ENCODE data around the gene SPOP.
A peak's percentile ranks its signal among the peaks of the same experiment; 100 is the strongest.

Gene SPOP

DNA sequence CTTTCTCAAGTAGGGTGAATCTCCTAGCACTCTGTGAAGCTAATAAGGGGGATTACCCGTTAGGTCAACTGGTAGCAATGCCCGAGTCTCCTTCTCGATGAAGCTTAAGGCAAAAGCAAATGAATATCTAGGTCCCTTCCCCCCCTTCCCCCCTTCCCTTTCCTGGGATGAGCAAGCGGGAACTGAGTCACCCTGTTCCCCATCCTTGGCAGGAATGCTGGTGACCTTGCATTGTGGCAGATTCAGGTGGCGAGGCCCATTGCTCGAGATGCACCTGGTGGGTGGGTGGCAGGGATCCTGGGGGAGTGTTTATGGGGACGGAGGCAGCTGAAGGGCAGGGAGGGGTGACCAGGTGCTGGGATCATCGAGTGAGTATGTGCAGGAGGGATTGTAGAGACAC, 95.1 kb downstream of the SPOP start:
- DNase-seq = no peak

DNA sequence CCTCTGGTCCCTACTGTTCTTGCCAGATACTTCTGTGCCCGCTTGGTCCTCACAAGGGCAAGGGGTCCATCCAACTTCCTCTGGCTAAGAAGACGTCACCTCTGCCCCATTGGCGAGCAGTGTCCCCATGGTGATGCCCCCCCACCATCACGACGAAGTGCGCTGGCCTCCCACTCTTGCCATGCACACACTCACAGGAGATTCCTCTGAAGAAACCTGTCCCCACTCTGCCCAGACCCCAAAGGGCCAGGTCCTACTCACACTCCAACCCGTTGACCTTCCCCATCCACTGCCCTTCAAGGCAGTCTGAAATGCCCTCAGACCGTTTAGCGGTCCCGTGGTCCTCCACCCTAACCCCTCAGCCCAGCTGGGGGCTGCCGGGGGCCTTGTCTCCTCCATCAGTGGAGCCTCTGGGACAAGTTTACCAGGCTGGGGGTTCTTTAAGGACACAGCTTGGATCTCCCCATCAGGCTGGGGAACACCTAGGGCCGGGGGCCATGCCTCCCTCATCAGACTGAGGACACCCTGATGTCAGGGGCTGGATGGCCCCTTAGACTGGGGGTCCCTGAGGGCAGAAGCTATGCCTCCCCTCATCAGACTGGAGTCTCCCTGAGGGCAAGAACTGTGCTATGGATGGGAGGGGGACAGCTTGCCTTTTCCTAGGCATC, 95.7 kb downstream of the SPOP start:
- DNase-seq = no peak

- no peak for DNase-seq
These were observed 96.3 kb downstream of the SPOP start for GRCh38 chr17:49581648-49581998.

DNA sequence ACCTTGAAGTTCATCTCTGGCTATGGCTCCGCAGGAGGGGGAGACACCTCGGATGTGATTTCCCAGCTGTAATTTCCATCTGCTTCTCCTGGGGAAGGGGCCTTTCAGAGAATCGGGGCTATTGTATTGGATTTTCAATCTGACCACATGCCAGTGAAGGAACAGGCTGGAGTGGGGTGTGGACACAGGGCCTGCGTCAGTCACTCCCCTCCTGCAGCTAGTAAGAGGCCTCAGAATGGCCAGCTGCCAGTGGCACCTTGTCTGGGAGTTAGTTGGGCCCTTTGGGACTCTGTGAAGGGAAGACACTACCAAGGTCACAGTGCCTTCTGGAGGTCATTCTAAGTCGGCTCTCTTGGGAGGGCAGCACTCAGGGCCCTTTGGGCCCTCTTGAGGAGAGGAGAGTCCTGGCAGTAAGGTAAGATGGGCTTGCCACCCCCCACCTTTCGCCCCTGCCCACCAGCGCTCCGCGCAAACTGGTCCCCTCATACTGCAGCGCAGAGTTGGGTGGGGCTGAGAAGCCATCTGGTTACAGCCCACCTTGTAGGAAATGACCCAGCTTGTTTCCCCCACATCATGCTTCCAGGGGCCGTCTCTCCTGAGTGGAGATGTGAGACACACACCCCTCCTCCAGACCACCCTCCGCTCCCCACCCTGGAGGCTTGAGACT, 96.8 kb downstream of the SPOP start:
- no peak for DNase-seq

- no peak for DNase-seq
These were observed 97.7 kb downstream of the SPOP start for GRCh38 chr17:49580055-49580721.

DNA sequence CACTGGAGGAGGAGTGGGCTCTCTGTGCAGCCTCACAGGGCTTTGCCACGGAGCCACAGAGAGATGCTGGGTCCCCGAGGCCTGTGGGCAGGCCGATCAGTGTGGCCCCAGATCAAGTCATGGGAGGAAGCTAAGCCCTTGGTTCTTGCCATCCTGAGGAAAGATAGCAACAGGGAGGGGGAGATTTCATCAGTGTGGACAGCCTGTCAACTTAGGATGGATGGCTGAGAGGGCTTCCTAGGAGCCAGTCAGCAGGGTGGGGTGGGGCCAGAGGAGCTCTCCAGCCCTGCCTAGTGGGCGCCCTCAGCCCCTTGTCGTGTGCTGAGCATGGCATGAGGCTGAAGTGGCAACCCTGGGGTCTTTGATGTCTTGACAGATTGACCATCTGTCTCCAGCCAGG, 98.4 kb downstream of the SPOP start:
- no peak for DNase-seq

GRCh38 chr17:49578952-49579500, 98.9 kb downstream of the SPOP start:
- no peak for DNase-seq

DNA sequence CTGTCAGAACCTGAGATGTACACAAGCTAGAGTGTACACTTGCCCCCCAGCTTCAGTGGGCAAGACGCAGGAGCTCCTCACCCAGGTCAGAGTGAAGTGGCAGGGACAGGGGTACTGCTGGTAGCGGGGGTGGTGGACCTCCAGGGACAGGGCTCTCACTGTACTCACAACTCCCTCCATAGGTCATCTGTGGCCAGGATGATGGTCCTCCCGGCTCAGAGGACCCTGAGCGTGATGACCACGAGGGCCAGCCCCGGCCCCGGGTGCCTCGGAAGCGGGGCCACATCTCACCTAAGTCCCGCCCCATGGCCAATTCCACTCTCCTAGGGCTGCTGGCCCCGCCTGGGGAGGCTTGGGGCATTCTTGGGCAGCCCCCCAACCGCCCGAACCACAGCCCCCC, 99.5 kb downstream of the SPOP start:
- DNase-seq = no peak

DNA sequence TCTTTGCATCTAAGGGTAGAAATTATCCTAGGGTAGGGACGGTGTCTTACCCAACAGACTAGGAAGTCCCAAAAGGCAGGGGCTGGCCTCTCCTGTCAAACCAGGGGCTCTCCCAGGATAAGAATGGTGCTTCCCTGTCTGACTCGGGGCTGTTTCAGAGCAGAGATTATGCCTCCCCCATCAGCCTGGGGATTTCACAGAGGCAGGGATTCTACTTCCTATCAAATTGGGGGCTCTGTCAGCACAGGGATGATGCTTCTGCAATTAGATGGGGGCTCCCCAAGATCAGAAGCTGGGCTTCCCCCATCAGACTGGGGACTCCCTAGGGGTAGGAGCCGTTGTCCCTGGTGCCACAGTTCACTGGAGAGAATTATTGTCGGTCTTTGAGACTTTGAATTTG, 99.9 kb downstream of the SPOP start:
- DNase-seq = no peak

GRCh38 chr17:49577650-49577934, 100.3 kb downstream of the SPOP start:
- no peak for DNase-seq

GRCh38 chr17:49576917-49577649, 100.8 kb downstream of the SPOP start:
- DNase-seq = no peak

DNA sequence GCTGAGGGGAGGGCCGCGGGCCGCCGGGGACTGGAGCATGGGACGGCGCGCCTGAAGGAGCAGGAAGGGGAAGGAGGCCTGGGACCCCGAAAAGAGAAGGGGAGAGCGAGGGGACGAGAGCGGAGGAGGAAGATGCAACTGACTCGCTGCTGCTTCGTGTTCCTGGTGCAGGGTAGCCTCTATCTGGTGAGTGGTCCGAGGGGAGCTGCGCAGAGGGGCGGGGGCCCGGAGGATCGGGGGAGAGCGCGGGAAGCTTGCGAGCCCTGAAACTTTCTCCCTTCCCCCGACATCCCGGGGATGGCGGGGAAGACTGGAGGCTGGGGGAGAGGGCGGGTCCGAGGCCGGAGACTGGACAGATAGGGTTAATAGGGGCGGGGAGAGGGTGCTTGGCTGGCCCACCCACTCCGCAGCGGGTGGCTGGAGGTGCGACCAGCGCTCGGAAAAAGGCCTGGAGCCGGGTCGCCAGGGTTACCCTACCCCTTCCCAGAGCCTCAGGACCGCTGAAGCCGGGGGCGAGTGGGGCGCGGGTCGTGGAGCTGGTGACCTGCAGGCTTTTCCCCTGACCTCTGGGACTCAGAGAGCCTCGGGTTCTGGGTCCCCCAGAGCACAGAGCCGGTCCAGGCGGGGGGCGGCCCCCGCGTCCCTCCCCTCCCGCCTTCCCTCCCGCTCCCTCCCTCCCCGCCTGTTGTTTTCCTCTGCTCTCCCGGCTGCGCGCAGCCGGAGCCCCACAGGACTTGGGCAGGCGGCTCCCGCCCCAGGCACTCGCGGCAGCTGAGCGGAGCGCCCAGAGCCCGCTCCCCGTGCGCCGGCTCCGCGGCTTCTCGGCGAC, 101.6 kb downstream of the SPOP start:
- DNase-seq = no peak

GRCh38 chr17:49575679-49576087, 102.2 kb downstream of the SPOP start, which contains the start of gene NXPH3:
Gene NXPH3 (plus strand): TSS chr17:49575871. CDS start chr17:49576220, 349 bp downstream.
- peak; percentile 76 for DNase-seq

GRCh38 chr17:49574945-49575678, 102.8 kb downstream of the SPOP start:
- DNase-seq = no peak

- DNase-seq = no peak
These were observed 103.5 kb downstream of the SPOP start for GRCh38 chr17:49574323-49574781.

- no peak for DNase-seq
These were observed 104.2 kb downstream of the SPOP start for GRCh38 chr17:49573510-49574322.

DNA sequence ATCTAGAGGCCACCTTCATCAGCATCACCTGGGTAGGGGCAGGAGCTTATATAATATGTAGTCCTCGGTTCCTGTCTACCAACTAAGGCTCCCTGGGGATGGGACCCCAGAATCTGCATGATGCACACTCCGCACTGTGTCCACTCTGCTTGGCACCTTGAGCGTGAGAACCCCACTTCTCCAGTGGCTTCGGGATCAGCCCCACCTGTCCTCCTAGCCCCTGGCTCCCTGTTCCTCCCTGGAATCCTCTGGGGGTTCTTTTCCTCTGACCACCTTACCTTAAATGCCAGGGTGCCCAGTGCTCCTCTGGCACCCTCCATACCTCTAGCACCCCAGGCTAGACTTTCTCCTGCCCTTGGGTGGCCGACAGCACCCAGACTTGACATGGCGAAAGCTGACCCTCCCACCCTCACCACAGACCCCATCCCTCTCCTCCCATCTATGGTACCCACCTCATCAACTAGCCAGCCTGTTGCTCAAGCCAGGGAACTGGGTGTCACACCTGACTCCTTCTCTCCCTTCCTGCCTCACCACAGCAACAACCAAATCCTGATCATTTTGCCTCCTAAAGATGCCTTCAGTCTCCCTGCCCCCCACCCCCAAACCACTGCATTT, 105.0 kb downstream of the SPOP start:
- DNase-seq = no peak

- DNase-seq = no peak
These were observed 105.7 kb downstream of the SPOP start for GRCh38 chr17:49572226-49572625.

DNA sequence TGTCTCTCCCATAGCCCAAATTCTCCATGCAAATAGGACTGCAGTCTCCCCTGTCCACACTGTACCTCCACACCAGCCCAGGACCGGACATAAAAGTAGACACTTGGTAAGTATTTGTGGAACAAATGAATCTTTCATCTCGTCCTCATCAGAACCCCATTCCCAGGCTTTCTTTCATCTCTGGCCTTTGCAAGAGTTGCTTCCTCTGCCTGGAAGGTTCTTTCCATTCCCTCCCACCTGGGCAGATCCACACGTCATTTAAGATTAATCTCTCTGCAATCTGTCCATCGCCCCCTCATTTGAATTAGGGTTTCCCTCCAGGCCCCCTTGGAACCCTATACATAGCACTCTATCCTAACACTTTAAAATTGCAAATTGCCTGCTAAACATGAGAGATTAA, 106.1 kb downstream of the SPOP start:
- DNase-seq = no peak

DNA sequence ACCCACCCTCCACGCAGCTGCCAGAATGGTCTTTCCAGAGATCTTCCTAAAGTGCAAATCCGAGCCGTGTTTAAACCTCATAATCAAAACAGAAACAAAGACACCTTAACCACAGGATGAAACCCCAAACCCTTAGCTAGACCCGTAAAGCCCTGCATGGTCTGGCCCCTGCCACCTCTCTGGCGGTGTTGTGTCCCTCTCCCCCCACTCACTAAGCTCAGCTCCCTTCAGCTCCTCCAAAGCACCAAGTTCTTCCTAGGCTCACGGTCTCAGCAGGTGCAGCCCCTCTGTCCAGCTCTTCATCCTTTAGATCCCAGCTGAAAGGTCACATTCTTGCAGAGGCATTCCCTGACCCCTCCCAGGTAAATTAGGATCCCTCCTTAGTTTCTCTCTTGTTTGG, 106.6 kb downstream of the SPOP start:
- DNase-seq = no peak
